ENCODE results near the gene RNLS. TPM values are rescaled to one million over a fixed set of nuclear protein-coding genes. Genes with fewer than 3 reads are reported as not detected.
"Not testable (repeated sequence)": the region's sequence is repeated elsewhere in the genome, so short reads cannot be mapped to it uniquely, and the experiment has no call there.

The RNLS gene
- total RNA-seq, 1 experiment from 2014 or later: 11.4 TPM

DNA sequence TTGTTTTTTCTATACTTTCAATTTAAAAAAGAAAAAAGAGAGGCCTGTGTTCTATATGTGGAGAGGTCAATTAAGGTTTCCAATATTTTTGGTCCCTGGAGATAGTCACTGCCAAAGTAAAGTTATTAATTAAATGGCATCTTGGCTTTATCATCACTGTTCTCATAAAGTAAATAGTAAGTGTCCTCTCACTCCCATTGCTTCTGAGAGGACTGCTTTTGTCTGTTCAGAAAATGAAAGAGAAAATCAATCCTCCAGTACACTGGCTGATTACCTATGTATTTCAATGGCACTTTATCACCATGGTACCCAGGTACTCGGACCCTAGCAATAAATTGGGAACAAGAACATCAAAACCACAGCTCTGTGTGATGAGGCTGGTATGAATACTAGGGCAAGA is 94.0 kb downstream of the RNLS start:
- Histone ChIP-seq H3K36me3 (ENCODE audit: control insufficient read depth, insufficient read depth, low read length) (no peaks in the 10 kb centered on the region), H3K27me3 (ENCODE audit: control insufficient read depth, insufficient read depth, low read length) (no peaks in the 10 kb centered on the region), H3K4me1 (ENCODE audit: control insufficient read depth, insufficient read depth, low read length) (no peaks in the 10 kb centered on the region), H3K27ac (ENCODE audit: low read length) (no peak overlapping the region), H3K9me3 (ENCODE audit: control insufficient read depth, insufficient read depth, low read depth, low read length) (no peaks in the 10 kb centered on the region), H3K4me3 (ENCODE audit: low read depth in 2 of 2, low read length in 2 of 2) (no peak overlapping the region)
- ChIA-PET CTCF (interaction anchor here (0.6 kb wide), 1 partner anchor 88 kb away, joined by 3 read pairs; no protein-coding TSS in a partner anchor), POLR2A (no interaction called here)
- in situ Hi-C loops (cut with HindIII; ENCODE audit: low pct_unique_long_range_greater_than_20kb, low sequenced_read_pairs) (no loop called here), intact Hi-C loops (cut with micrococcal nuclease; ENCODE audit: unreplicated experiment) (no loop called here)
- TF ChIP-seq SIN3A (IDR thresholded peaks at IDR 0.05; ENCODE audit: borderline replicate concordance, insufficient read depth, low read depth, low read length) (no peak), TCF7L2 (IDR thresholded peaks at IDR 0.05; ENCODE audit: low read depth, low read length) (no peak)
- no TSS peak for BruUV-seq (replicated peaks)
- DNase-seq (ENCODE audit: low read depth, low spot score) (no peak), ATAC-seq (no peak)

DNA sequence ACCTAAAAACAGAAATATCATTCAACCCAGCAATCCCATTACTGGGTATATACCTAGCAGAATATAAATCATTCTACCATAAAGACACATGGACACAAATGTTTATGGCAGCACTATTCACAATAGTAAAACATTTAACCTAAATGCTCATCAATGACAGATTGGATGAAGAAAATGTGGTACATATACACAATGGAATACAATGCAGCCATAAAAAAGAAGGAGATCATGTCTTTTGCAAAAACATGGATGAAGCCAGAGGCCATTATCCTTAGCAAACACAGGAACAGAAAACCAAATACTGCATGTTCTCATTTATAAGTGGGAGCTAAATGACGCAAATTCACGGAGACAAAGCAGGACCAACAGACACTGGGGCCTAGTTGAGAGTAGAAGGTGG is 96.3 kb downstream of the RNLS start:
- H3K4me1 ChIP-seq (ENCODE audit: control insufficient read depth, insufficient read depth, low read length); H3K9me3 ChIP-seq (ENCODE audit: control insufficient read depth, insufficient read depth, low read depth, low read length); POLR2A ChIA-PET; H3K36me3 ChIP-seq (ENCODE audit: control insufficient read depth, insufficient read depth, low read length); intact Hi-C loops (cut with micrococcal nuclease; ENCODE audit: unreplicated experiment); ATAC-seq; DNase-seq (ENCODE audit: low read depth, low spot score); H3K27me3 ChIP-seq (ENCODE audit: control insufficient read depth, insufficient read depth, low read length); in situ Hi-C loops (cut with HindIII; ENCODE audit: low pct_unique_long_range_greater_than_20kb, low sequenced_read_pairs); H3K27ac ChIP-seq (ENCODE audit: low read length); H3K4me3 ChIP-seq (ENCODE audit: low read depth in 2 of 2, low read length in 2 of 2); BruUV-seq (replicated peaks): not testable (repeated sequence)
- CTCF ChIA-PET: interaction anchor here (0.6 kb wide), 2 partner anchors 348 to 664 kb away, joined by 3 to 4 read pairs; no protein-coding TSS in a partner anchor

- Histone ChIP-seq H3K27me3 (ENCODE audit: control insufficient read depth, insufficient read depth, low read length) (no peaks in the 10 kb centered on the region), H3K27ac (ENCODE audit: low read length) (no peak overlapping the region), H3K36me3 (ENCODE audit: control insufficient read depth, insufficient read depth, low read length) (no peaks in the 10 kb centered on the region), H3K4me3 (ENCODE audit: low read depth in 2 of 2, low read length in 2 of 2) (no peak overlapping the region), H3K9me3 (ENCODE audit: control insufficient read depth, insufficient read depth, low read depth, low read length) (no peaks in the 10 kb centered on the region), H3K4me1 (ENCODE audit: control insufficient read depth, insufficient read depth, low read length) (no peaks in the 10 kb centered on the region)
- BruUV-seq (replicated peaks): no TSS peak
- ATAC-seq (no peak), DNase-seq (ENCODE audit: low read depth, low spot score) (no peak)
- intact Hi-C loops (cut with micrococcal nuclease; ENCODE audit: unreplicated experiment): no loop called here
- TF ChIP-seq, protein P1, sequence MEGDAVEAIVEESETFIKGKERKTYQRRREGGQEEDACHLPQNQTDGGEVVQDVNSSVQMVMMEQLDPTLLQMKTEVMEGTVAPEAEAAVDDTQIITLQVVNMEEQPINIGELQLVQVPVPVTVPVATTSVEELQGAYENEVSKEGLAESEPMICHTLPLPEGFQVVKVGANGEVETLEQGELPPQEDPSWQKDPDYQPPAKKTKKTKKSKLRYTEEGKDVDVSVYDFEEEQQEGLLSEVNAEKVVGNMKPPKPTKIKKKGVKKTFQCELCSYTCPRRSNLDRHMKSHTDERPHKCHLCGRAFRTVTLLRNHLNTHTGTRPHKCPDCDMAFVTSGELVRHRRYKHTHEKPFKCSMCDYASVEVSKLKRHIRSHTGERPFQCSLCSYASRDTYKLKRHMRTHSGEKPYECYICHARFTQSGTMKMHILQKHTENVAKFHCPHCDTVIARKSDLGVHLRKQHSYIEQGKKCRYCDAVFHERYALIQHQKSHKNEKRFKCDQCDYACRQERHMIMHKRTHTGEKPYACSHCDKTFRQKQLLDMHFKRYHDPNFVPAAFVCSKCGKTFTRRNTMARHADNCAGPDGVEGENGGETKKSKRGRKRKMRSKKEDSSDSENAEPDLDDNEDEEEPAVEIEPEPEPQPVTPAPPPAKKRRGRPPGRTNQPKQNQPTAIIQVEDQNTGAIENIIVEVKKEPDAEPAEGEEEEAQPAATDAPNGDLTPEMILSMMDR (IDR thresholded peaks at IDR 0.05): no peak
- no peak for TF ChIP-seq TCF7L2 (IDR thresholded peaks at IDR 0.05; ENCODE audit: low read depth, low read length)
- no peak for TF ChIP-seq SIN3A (IDR thresholded peaks at IDR 0.05; ENCODE audit: borderline replicate concordance, insufficient read depth, low read depth, low read length)
- no peak for TF ChIP-seq POLR2AphosphoS5 (IDR thresholded peaks at IDR 0.05; ENCODE audit: low read depth, low read length)
- TF ChIP-seq, protein P2, sequence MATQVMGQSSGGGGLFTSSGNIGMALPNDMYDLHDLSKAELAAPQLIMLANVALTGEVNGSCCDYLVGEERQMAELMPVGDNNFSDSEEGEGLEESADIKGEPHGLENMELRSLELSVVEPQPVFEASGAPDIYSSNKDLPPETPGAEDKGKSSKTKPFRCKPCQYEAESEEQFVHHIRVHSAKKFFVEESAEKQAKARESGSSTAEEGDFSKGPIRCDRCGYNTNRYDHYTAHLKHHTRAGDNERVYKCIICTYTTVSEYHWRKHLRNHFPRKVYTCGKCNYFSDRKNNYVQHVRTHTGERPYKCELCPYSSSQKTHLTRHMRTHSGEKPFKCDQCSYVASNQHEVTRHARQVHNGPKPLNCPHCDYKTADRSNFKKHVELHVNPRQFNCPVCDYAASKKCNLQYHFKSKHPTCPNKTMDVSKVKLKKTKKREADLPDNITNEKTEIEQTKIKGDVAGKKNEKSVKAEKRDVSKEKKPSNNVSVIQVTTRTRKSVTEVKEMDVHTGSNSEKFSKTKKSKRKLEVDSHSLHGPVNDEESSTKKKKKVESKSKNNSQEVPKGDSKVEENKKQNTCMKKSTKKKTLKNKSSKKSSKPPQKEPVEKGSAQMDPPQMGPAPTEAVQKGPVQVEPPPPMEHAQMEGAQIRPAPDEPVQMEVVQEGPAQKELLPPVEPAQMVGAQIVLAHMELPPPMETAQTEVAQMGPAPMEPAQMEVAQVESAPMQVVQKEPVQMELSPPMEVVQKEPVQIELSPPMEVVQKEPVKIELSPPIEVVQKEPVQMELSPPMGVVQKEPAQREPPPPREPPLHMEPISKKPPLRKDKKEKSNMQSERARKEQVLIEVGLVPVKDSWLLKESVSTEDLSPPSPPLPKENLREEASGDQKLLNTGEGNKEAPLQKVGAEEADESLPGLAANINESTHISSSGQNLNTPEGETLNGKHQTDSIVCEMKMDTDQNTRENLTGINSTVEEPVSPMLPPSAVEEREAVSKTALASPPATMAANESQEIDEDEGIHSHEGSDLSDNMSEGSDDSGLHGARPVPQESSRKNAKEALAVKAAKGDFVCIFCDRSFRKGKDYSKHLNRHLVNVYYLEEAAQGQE (IDR thresholded peaks at IDR 0.05; ENCODE audit: insufficient read depth in 1 of 2, low read depth in 2 of 2, low read length in 1 of 2): no peak
- CTCF ChIA-PET: no interaction called here
- in situ Hi-C loops (cut with HindIII; ENCODE audit: low pct_unique_long_range_greater_than_20kb, low sequenced_read_pairs): no loop called here
- POLR2A ChIA-PET: no interaction called here
Observed at GRCh38 chr10:88482220-88482619, 100.9 kb downstream of the RNLS start.

All from Panc1 (cell line).